GM21390 (cell line): Measurements from ENCODE around the gene TMCC2.
A peak's percentile ranks its signal among the peaks of the same experiment; 100 is the strongest.
"Not testable (repeated sequence)": the region's sequence is repeated elsewhere in the genome, so short reads cannot be mapped to it uniquely, and the experiment has no call there.

Source experiments
- ATAC-seq: cut with Tn5 transposase; IDR thresholded peaks from one replicate; pipeline ENCODE4 v1.9.1; 2021; ENCODE audit not compliant: unreplicated experiment

TMCC2 gene

GRCh38 chr1:205211839-205212536 lies 15.8 kb upstream of the TMCC2 start:
- peak; percentile 24 for ATAC-seq

GRCh38 chr1:205214756-205215155 lies 13.0 kb upstream of the TMCC2 start:
- ATAC-seq, result no peak

- no peak for ATAC-seq
Observed at GRCh38 chr1:205216588-205216987, 11.2 kb upstream of the TMCC2 start.

GRCh38 chr1:205217418-205217817 lies 10.3 kb upstream of the TMCC2 start:
- no peak for ATAC-seq

GRCh38 chr1:205220421-205220820 lies 7.3 kb upstream of the TMCC2 start:
- no peak for ATAC-seq

- no peak for ATAC-seq
Observed at GRCh38 chr1:205224736-205225135, 3.0 kb upstream of the TMCC2 start.

GRCh38 chr1:205225901-205226765 lies 1.6 kb upstream of the TMCC2 start:
- ATAC-seq, result no peak

- ATAC-seq, result no peak
Observed at GRCh38 chr1:205226868-205227583, 720 bp upstream of the TMCC2 start.

GRCh38 chr1:205228093-205228521 lies 361 bp downstream of the TMCC2 start:
- no peak for ATAC-seq

- no peak for ATAC-seq
Observed at GRCh38 chr1:205229399-205229871, 1.7 kb downstream of the TMCC2 start.

GRCh38 chr1:205229916-205230700 lies 2.4 kb downstream of the TMCC2 start:
- no peak for ATAC-seq

GRCh38 chr1:205230982-205231381 lies 3.2 kb downstream of the TMCC2 start:
- no peak for ATAC-seq

GRCh38 chr1:205232127-205232820 lies 4.5 kb downstream of the TMCC2 start:
- ATAC-seq, result no peak

GRCh38 chr1:205232945-205233397 lies 5.2 kb downstream of the TMCC2 start:
- no peak for ATAC-seq

GRCh38 chr1:205233986-205234385 lies 6.2 kb downstream of the TMCC2 start:
- ATAC-seq, result not testable (repeated sequence)

- ATAC-seq, result no peak
Observed at GRCh38 chr1:205235951-205236350, 8.2 kb downstream of the TMCC2 start.

- ATAC-seq, result no peak
Observed at GRCh38 chr1:205236526-205236925, 8.8 kb downstream of the TMCC2 start.

GRCh38 chr1:205236951-205237475 lies 9.3 kb downstream of the TMCC2 start:
- ATAC-seq, result no peak
